Measurements from ENCODE around the gene ACTL8. TPM values are rescaled to one million over a fixed set of nuclear protein-coding genes. Genes with fewer than 3 reads are reported as not detected.
A peak's percentile ranks its signal among the peaks of the same experiment; 100 is the strongest.

Gene ACTL8
- not detected for polyA plus RNA-seq (ENCODE audit: insufficient read length in 3 of 3)

DNA sequence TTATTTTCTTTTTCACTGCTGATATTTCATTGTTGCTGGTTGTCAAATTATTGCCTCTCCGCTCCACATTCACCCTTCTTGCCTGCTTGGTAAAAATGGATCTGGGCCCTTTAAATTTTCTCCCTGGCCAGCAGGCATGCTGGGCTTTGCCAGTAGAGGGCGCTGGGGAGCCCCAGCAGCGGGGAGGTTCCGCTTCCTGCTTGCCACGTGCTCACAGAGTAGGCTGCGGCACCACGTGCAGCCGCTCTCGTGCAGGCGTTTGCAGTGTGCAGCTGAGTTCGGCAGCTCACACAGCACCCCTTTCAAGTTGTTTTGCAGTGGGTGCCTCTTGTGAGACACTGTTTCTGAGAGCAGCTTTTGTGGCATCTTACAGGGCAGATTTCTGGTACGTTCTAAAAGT is at the start of gene ACTL8:
Gene ACTL8 (plus strand): TSS at position 214 of the 400 bp plus-strand sequence. CDS start 67,676 bp downstream, outside the sequence.
- DNase-seq (ENCODE audit: low read depth in 3 of 3, low spot score in 2 of 3), result no peak

GRCh38 chr1:17706445-17706844 is 48.7 kb upstream of the ACTL8 start:
- no peak for DNase-seq (ENCODE audit: low read depth in 3 of 3, low spot score in 2 of 3)

DNA sequence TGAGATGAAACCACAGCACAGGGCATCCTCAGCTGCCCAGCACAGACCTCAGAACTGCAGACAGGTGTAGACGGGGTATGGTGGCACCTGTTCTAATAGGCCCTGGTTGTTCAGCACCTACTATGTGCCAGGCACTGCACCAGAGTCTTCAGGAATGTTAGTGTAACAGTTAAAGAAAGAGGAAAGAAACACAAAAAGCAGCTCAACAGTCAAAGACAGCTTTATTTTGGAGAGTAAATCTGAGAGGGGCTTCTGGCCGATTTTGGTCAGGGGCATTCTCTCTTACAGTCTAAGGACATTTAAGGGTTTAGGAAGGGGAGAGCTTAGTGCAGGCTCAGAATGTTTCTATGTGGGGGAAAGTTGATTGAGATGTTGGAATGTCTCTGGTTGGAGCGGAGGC is 45.2 kb upstream of the ACTL8 start:
- DNase-seq (ENCODE audit: low read depth in 3 of 3, low spot score in 2 of 3), result no peak

- no peak for DNase-seq (ENCODE audit: low read depth in 3 of 3, low spot score in 2 of 3)
Observed at GRCh38 chr1:17710889-17711576, 44.1 kb upstream of the ACTL8 start.

DNA sequence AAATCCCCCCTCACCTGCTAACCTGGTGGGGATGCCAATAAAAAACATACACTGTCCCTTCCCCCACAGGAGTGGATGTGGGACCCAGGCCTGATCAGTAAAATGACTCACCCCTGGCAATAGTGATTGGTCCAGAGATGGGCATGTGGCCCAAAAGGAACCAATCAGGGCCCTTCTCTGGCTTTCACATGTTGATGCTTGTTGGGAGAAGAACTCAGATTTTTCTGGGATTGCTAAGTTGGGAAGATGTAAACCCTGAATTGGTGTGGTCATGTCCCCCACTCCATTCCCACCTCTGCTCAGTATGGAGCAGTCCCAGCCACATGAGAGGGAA is 43.6 kb upstream of the ACTL8 start:
- no peak for DNase-seq (ENCODE audit: low read depth in 3 of 3, low spot score in 2 of 3)

GRCh38 chr1:17711941-17712340 is 43.2 kb upstream of the ACTL8 start:
- DNase-seq (ENCODE audit: low read depth in 3 of 3, low spot score in 2 of 3), result no peak

GRCh38 chr1:17713993-17714392 is 41.1 kb upstream of the ACTL8 start:
- no peak for DNase-seq (ENCODE audit: low read depth in 3 of 3, low spot score in 2 of 3)

DNA sequence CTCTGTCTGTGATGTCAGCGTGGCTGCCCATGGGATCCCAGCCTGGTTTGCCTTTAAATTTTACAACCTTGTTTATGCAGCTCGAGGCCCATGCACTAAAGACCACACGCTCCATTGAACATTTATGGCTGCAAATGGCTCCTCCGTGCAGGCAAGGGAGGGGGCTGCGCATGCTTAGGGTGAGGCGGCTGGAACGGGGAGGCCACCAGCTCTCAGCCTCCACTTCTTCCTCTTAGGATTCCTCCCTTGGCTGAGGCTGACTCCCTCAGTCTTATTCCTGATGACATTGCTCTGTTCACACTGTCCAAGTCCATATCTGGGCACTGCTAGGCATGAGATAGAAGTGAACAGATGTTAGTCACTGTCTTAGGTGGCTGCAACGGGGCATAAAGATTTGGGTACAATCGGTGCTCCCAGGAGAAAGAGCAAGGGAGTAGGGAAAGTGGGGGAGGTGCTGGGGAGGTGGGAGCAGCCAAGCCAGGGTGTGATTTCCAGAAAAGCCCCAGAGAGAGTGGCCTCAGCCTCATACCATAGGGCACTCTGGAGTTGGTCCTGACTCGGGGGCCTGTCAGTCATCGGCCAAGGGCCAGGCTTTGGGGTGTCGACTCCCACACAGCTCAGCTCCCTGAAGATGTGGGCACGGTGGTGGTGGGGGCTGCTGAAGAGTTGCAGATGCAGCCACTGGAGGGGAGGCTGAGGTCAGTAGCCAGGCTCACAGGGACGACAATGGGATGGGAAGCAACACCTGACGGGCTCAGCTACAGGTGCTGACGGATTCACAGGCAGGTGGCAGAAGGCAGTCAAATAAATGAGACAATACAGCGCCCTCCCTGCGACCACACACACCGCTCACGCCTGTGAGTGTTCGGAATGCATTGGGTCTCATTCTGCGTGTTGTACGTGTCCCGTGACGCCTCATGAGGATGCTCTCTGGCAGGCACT is 37.3 kb upstream of the ACTL8 start:
- peak; percentile 40 to 70 (median 61) for DNase-seq (ENCODE audit: low read depth in 3 of 3, low spot score in 2 of 3)

DNA sequence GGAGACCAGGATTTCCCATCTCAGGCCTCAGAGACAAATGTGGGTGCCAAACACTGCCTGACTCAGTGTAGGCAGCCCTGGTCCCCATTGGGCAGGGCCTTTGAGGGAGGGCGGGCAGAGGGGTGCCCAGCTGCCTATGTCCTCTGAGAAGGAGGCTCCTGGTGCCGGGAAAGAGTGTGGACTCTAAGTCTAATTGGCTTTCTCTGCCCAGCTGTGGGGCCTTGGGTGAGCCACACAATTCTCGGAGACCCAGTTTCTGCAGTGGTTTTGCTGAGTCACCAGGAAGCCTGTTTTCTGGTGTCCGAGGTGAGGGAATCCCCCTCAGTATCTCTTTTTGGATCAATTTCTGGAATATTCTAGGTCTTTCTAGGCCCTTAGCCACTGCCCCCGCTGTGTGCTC is 35.3 kb upstream of the ACTL8 start:
- no peak for DNase-seq (ENCODE audit: low read depth in 3 of 3, low spot score in 2 of 3)

DNA sequence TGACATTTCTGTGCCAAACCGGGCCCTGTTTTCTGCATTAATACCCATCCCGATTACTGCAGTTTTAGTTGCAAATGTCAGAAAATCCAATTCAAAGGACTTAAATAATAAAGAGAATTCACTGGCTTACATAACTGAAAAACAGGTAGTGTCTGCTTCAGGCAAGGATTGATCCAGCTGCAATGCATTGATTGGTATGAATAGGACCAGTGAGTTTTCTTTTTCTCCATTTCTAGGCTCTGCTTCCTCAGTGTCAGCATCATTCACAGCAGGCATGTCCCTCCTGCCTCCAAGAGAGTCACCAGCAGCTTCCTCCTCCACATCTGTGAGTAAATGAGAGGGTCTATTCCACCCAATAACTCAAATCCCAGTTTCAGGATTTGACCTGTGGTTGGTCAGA is 33.7 kb upstream of the ACTL8 start:
- no peak for DNase-seq (ENCODE audit: low read depth in 3 of 3, low spot score in 2 of 3)

- DNase-seq (ENCODE audit: low read depth in 3 of 3, low spot score in 2 of 3), result no peak
Observed at GRCh38 chr1:17723684-17724083, 31.4 kb upstream of the ACTL8 start.

GRCh38 chr1:17724150-17724549 is 31.0 kb upstream of the ACTL8 start:
- no peak for DNase-seq (ENCODE audit: low read depth in 3 of 3, low spot score in 2 of 3)

DNA sequence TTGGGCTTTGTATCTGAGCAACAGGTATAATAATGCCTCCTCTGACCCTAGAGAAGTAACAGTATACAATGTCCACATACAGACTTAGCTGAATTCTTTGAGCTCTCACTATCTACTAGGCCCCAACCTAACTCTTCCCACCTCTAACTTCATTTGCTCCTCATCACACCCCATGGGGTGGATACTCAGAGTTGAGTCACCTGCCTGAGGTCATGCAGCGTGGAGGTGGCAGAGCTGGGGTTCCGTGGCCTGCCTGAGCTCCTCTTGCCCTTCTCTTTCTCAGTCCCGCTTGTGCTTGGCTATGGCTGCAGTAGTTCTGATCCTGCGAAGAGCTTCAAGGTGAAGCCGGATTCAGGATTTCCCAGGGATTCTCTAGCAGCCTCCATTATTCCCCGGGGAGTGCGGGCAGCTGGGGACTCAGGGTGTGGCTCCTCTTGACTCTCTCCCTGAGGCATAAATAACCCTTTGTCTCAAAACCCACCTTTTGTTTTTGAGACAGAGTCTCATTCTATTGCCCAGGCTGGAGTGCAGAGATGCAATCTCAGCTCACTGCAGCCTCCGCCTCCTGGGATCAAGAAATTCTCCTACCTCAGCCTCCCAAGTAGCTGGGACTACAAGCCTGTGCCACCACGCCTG is 29.9 kb upstream of the ACTL8 start:
- DNase-seq (ENCODE audit: low read depth in 3 of 3, low spot score in 2 of 3), result no peak

- DNase-seq (ENCODE audit: low read depth in 3 of 3, low spot score in 2 of 3), result no peak
Observed at GRCh38 chr1:17725811-17726582, 29.1 kb upstream of the ACTL8 start.

DNA sequence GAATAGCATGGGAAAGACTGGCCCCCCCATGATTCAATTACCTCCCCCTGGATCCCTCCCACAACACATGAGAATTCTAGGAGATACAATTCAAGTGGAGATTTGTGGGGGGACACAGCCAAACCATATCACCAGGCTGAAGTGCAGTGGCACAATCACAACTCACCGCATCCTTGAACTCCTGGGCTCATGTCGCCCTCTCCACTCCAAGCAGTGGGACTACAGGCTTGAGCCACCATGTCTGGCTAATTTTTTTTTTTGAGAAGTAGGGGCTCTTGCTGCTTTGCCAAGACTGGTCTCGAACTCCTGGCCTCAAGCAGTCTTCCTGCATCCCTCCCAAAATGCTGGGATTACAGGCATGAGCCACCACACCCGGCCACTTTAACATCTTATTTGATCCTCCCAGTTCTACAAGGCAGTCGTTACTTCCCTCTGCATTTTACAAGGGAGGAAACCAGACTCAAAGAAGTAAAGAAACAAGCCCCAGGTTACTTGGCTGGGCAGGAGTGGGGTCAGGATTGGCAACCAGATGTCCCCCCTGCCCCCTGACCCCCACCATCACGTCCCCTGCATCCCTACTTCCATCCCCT is 26.9 kb upstream of the ACTL8 start:
- no peak for DNase-seq (ENCODE audit: low read depth in 3 of 3, low spot score in 2 of 3)

GRCh38 chr1:17729248-17729647 is 25.9 kb upstream of the ACTL8 start:
- no peak for DNase-seq (ENCODE audit: low read depth in 3 of 3, low spot score in 2 of 3)

- no peak for DNase-seq (ENCODE audit: low read depth in 3 of 3, low spot score in 2 of 3)
Observed at GRCh38 chr1:17729909-17730308, 25.2 kb upstream of the ACTL8 start.

GRCh38 chr1:17731460-17731859 is 23.7 kb upstream of the ACTL8 start:
- no peak for DNase-seq (ENCODE audit: low read depth in 3 of 3, low spot score in 2 of 3)

DNA sequence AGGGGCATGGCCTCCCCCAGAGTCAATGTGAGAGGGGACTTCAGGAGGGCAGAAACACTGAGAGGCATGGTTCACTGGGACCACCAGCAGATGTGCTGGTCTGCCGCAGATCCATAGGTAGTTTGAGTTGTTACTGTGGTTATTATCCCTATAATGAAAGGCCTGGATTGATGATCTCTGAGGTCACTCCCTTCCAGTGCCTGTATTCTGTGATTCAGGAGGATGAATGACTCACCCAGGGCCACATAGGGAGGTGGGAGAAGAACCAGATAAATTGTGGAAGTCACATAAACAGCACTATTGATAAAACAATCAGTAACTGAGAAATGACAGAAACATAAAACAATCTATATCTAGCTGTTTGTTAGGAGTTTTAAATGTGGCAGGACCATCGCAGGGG is 22.7 kb upstream of the ACTL8 start:
- DNase-seq (ENCODE audit: low read depth in 3 of 3, low spot score in 2 of 3), result no peak

DNA sequence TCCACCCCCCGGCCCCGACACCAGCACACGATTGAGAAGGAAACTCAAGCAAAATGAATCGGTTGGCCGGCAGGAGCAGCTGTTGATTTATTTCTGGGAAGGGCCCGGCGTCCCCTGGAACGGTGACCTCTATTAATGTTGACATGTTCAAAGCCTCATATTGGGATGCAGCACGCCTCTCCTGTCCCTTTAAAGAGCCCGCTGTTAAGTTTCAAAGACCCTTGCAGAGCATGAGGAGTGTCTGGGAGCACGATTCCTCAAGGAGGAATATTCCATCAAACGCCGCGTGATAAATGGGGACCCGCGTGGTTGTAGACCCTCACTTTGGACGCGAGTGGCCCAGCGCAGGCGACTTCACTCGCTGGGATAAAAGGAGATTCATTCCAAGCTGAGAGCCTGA is 21.5 kb upstream of the ACTL8 start:
- no peak for DNase-seq (ENCODE audit: low read depth in 3 of 3, low spot score in 2 of 3)

Measured in right renal cortex interstitium (tissue), 3 donors.